HG02885 (cell line): ENCODE results near the gene SYNPO2.

Experiments
- ATAC-seq: cut with Tn5 transposase; IDR thresholded peaks from one replicate; pipeline ENCODE4 v1.9.1; 2021; ENCODE audit warnings: mild to moderate bottlenecking; ENCODE audit not compliant: unreplicated experiment, poor library complexity

The SYNPO2 gene

DNA sequence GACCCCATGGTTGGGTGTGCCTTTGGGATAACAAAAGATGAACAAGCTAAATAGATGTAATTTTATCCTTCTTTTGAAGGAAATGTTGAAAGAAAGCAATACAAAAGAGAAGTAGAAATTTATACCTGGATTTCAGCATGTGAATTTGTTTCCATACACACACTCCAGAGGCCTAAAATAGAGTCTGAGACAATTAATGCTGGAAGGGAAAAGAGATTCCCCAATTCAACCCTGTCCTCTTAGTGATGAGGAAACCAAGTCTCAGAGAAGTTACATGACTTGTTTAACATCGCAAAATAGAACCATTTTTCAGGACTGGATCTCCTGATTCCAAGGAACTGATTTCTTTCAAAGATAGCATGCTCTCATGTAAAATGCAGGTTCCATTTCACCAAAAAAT is 209.7 kb downstream of the SYNPO2 start:
- no peak for ATAC-seq

DNA sequence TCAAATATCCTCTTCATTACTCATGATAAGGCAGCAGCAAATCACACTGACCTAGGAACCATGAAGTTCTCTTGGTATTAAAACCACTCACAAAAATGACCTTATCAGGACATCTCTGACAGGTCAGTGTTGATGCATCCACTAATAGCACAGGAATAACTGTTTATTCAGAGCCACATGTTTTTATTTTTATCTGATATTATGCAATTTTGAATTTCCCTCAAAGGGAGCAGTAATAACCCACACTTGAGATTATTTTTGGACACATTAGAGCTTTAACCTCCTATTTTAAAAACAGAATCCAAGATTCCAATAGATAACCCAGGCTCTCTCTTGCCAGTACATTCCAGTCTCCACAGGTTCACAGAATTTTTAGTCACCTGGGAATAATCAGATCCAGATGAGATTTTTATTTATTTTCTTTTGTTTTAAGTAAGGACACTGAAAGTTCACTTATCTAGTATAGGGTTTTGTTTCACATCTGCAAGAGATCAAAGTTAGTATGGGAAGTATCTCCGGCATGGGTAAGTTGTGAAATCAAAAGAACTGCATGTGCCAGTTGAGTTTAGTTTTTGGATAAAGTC is 210.7 kb downstream of the SYNPO2 start:
- ATAC-seq = no peak

DNA sequence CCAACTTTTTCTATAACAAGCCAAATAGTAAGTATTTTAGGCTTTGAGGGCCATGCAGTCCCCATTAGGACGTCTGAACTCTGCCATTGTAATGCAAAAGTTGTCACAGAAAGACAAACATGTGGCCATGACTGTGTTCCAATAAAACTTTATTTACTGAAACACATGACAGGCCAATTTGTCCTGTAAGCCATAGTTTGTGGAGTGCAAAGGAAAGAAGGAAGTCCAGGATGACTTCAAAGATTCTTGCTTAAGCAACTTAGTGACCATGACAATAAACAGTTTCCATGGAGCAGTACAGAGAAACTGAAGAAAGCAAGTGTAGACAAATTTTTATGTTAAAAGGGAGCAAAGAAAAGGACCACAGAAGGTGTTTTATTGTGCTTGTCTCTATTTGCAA is 212.0 kb downstream of the SYNPO2 start:
- ATAC-seq = no peak

DNA sequence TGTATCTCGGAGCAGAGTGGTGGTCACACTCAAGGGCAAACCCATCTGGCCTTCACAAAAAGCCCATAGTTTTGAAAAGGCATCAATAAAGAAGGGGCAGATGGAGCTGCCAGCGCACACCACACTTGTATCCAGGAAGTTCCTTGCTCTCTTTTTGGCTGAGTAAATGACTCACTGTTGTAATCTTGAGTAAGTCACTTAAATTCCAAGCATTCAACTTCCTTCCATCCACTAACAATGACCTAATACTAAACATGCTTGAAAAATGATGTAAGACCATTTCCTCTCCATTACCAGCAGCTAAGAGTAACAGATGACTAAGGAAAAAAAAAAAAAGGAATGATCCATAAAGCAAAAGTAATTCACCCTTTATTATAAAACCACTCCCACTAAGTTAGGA is 214.6 kb downstream of the SYNPO2 start:
- no peak for ATAC-seq

DNA sequence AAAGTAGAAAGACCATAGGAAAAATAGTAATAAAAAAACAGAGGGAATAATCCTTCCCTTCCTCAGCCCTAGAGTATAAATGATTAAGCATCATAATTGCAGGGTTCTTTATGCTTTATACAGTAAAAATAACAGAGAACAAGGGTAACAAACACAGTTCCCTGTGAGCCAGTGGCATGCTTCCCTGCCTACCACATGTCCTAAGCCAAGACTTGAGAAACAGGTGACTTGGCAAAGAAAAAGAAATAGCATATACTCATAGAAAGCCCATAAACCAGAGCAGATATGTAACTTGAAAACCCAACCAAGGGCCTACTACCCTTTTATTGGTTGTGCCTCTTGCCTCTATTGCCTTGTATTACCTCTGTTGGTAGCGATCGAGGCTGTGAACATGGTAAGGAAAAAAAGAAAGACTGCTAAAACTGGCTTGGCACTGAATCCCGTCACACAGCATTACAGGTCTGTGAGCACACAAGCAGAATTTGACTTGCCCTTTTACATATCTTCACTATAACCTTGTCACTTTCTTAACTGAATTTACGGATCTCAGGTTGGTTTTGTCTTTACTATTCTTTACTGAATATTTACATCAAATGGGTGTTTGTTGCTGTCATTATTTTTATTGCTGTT is 216.1 kb downstream of the SYNPO2 start:
- ATAC-seq = no peak

DNA sequence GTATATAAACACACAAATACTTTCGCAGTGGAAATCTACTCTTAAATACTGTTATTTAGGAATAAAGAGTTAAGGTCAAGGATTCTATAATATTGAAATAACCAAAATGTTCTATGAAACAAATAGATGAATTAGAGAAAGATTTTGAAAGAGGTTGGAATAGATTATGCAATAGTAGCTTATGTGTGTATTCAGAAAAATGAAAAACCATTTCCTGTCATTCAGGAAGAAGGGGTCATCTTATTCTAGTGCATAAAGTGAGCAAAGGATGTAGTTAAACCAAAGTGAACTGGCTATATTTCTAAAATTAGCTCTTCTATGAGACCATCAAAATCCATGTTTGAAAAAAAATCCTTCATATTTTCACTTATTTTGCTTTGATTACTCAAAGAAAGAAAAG is 217.0 kb downstream of the SYNPO2 start:
- ATAC-seq = no peak

DNA sequence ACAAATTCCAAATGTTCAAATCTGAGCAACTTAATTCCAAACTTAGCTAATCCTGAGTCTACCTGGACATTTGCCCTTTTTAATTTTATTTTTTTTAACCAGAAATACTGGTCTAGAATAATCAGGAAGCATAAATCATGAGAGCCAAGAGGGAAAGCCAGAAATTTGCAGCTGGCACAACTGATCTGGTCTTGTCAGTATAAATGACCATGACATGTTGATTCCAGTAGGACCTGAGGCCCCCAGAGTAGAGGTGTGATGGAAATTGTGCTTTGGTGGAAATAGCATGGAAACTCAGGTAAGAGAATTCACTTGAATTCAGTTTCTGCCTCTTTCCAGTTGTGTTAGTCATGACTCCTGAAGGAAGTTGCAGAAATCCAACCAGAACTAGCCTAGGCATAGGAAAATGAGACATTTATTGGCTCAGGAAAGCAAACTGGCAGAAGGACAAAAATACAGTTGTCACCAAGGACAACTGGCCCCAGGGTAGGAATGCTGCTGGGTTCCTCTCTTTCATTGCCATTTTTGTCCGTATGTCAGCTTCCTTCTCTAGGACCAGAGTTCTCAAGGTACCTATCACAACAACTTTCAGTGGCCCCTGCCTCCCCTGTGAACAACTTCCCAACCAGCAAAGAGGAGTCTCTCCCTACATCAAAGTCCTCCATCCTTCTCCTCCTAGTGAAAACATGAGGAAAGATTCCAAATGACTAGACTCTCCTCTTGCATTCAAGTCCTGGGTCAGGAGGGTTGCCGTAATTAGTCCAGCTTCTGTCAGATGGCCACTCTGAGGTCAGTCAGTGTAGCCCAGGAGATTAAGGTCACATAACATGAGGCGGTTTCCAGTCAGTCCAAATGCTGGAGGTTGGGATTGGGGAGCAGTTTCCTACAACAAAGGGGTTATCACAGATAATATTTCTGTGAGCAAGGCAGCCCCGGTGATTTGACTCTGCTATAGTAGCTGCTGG is 217.7 kb downstream of the SYNPO2 start:
- ATAC-seq = no peak

DNA sequence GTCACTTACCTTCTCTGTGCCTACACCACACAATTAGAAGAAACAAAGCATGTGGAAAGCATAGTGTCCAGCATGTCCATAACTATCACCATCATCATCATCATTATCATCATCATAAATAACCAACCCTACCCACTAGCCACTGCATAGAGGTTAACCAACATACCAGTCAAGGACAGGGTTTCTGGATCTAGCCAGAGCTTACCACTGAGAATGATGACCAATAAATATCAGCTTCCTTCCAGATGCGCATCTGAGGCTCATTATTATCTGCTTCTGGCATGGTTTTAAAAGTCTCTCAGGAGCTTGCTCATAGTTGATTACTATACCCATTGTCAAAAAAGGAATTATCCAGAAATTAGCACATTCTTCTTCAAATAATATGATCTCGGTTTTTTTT is 221.5 kb downstream of the SYNPO2 start:
- no peak for ATAC-seq
